Stimulated activated naive B cell treated with anti-CD40 and anti-IgM and Interleukin-4, amounts not matched to agents 10 μg/mL and 1 μg/mL and 100 μg/mL, for 72 hours (primary cell): ENCODE data around the gene RNASE7.

ENCODE experiments used
- ATAC-seq, 2 donors: fragments of 150-1000 bp; cut with Tn5 transposase; replicated peaks; 2 replicates each; pipeline ENCODE4 v1.10.0; 2021; ENCODE audit warnings: moderate library complexity in 1 of 2
- DNase-seq: peaks from one replicate; pipeline ENCODE4 v3.0.0; 2021
- H3K27ac Mint-ChIP-seq: one replicate; pipeline ENCODE4 v1.8.0; 2022; ENCODE audit warnings: mild to moderate bottlenecking, mixed read lengths
- H3K27me3 Mint-ChIP-seq, 2 donors: one replicate each; pipeline ENCODE4 v1.8.0; 2022; ENCODE audit warnings: mixed read lengths in 2 of 2
- H3K36me3 Mint-ChIP-seq, 2 donors: one replicate each; pipeline ENCODE4 v1.8.0; 2022; ENCODE audit warnings: mixed read lengths in 2 of 2, mild to moderate bottlenecking in 1 of 2
- H3K4me1 Mint-ChIP-seq, 2 donors: one replicate each; pipeline ENCODE4 v1.8.0; 2022; ENCODE audit warnings: mixed read lengths in 2 of 2, mild to moderate bottlenecking in 1 of 2
- H3K4me3 Mint-ChIP-seq, 2 donors: one replicate each; pipeline ENCODE4 v1.8.0; 2022; ENCODE audit warnings: mild to moderate bottlenecking in 2 of 2, mixed read lengths in 2 of 2, moderate library complexity in 1 of 2
- H3K9me3 Mint-ChIP-seq, 2 donors: one replicate each; pipeline ENCODE4 v1.8.0; 2022; ENCODE audit warnings: mixed read lengths in 2 of 2, mild to moderate bottlenecking in 1 of 2

Gene RNASE7

GRCh38 chr14:21074398-21075272, 32.5 kb downstream of the RNASE7 start:
- no peak overlapping the region for H3K4me3 Mint-ChIP-seq
- H3K27me3 Mint-ChIP-seq, result peaks cover 2 to 5% of the 10 kb centered on the region in 2 donors
- peak overlapping the region; percentile 49 for H3K27ac Mint-ChIP-seq
- peaks cover 35 to 36% of the 10 kb centered on the region in 2 donors for H3K4me1 Mint-ChIP-seq
- ATAC-seq (no peak), DNase-seq (no peak)
- H3K9me3 Mint-ChIP-seq, result no peaks in the 10 kb centered on the region
- H3K36me3 Mint-ChIP-seq, result peaks cover 0 to 2% of the 10 kb centered on the region in 2 donors

DNA sequence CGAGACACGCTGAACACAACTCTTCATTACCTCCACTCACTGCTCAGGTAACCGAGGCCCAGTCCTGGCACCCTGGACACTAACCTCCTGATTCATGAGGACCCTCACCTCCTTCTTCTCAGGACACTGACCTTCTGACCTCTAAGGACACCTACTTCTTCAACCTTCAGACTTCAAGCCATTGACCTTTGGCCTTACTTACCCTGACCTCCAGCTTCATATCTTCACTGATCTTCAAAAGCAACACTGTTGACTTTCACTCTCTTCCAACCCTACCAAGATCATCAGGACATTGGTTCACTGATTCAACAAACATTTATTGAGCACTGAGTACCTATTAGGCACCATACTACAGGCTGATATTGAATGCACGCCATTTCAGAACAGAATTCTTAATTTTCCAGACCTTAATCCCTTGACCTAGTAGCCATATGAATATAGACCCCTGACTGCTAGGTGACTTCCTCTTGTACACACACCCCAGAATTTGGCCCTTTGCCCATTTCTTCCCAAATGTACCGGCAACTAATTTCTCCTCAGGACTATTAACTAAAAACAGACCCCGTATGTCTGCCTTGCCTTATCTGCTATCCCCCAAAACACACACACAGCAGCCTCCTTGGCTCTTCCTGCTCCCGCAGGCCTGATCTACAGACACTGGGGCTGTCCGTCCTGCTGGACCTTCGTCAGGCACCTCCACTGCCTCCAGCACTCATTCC, 33.7 kb downstream of the RNASE7 start:
- no peak overlapping the region for H3K4me3 Mint-ChIP-seq
- ATAC-seq, result no peak
- H3K27ac Mint-ChIP-seq, result no peak overlapping the region
- no peaks in the 10 kb centered on the region for H3K9me3 Mint-ChIP-seq
- peaks cover 0 to 2% of the 10 kb centered on the region in 2 donors for H3K36me3 Mint-ChIP-seq
- peaks cover 27 to 28% of the 10 kb centered on the region in 2 donors for H3K4me1 Mint-ChIP-seq
- peaks cover 5 to 6% of the 10 kb centered on the region in 2 donors for H3K27me3 Mint-ChIP-seq
- no peak for DNase-seq

DNA sequence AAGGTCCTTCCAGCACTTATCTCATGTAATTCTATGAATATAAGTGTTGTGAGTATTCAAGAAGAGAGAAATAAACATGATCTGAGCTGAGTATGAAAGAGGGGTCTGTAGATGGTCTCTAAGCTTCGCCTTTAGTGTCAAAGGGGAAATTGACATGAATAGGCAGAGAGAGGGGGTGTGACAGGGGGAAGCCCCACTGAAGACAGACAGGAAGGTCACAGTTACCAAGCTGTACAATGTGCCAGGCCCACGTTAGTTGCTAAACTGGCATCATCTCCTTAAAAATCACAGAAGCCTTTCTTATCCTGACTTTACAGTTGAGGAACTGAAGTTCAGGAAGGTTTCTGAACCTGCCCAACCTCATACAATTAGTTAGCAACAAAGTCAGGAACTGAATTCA, 35.5 kb downstream of the RNASE7 start:
- peak; percentile 73 to 83 for ATAC-seq
- no peak for DNase-seq
- H3K9me3 Mint-ChIP-seq, result no peaks in the 10 kb centered on the region
- peaks cover 5 to 6% of the 10 kb centered on the region in 2 donors for H3K27me3 Mint-ChIP-seq
- H3K36me3 Mint-ChIP-seq, result peaks cover 2 to 3% of the 10 kb centered on the region in 2 donors
- H3K4me1 Mint-ChIP-seq, result peaks cover 10 to 12% of the 10 kb centered on the region in 2 donors
- H3K4me3 Mint-ChIP-seq, result no peak overlapping the region
- H3K27ac Mint-ChIP-seq, result no peak overlapping the region

GRCh38 chr14:21078287-21078686, 36.1 kb downstream of the RNASE7 start:
- Mint-ChIP-seq H3K27ac (no peak overlapping the region), H3K9me3 (no peaks in the 10 kb centered on the region), H3K27me3 (peaks cover 2 to 6% of the 10 kb centered on the region in 2 donors), H3K36me3 (peaks cover 2 to 3% of the 10 kb centered on the region in 2 donors), H3K4me1 (peaks cover 9 to 10% of the 10 kb centered on the region in 2 donors), H3K4me3 (no peak overlapping the region)
- no peak for DNase-seq
- no peak for ATAC-seq

- Mint-ChIP-seq H3K27ac (no peak overlapping the region), H3K9me3 (no peaks in the 10 kb centered on the region), H3K36me3 (peaks cover 2 to 3% of the 10 kb centered on the region in 2 donors), H3K4me1 (peaks cover 8 to 10% of the 10 kb centered on the region in 2 donors), H3K27me3 (peaks cover 0 to 6% of the 10 kb centered on the region in 2 donors), H3K4me3 (no peak overlapping the region)
- ATAC-seq (no peak), DNase-seq (no peak)
Measured at GRCh38 chr14:21078726-21079125, 36.6 kb downstream of the RNASE7 start.

GRCh38 chr14:21081521-21082142, 39.5 kb downstream of the RNASE7 start:
- H3K27ac Mint-ChIP-seq, result no peak overlapping the region
- ATAC-seq (no peak), DNase-seq (no peak)
- no peak overlapping the region for H3K4me3 Mint-ChIP-seq
- peaks cover 9 to 12% of the 10 kb centered on the region in 2 donors for H3K4me1 Mint-ChIP-seq
- no peaks in the 10 kb centered on the region for H3K9me3 Mint-ChIP-seq
- H3K36me3 Mint-ChIP-seq, result peaks cover 4 to 6% of the 10 kb centered on the region in 2 donors
- peaks cover 0 to 6% of the 10 kb centered on the region in 2 donors for H3K27me3 Mint-ChIP-seq

DNA sequence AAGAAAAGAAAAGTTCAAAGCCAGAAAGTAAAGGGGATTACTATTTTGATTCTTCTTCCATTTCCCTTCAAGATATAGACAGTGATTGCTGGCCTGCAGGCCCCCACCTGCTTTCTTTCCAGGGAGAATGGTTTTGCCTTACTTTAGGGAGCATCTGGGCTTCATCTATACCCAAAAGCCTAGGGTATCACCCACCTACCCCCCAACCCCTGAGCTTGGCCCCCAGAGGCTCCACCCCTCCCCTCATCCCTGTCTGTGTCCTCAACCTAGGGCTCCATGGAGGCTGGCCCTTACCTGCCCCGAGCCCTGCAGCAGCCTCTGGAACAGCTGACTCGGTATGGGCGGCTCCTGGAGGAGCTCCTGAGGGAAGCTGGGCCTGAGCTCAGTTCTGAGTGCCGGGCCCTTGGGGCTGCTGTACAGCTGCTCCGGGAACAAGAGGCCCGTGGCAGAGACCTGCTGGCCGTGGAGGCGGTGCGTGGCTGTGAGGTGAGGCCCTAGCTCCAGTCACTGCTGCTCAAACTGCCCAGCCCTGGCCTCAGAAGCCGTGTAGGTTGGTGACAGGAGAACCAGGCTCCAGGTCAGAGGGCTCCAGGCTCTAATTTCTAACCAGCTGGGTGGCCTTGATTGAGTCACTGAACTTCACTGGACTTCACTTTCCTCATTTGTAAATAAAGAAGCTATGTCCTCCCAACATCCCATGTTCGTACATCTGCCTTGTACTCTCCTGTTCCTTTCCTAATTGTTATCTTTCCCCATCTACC, 41.6 kb downstream of the RNASE7 start:
- DNase-seq (no peak), ATAC-seq (no peak)
- H3K27me3 Mint-ChIP-seq, result peaks cover 0 to 6% of the 10 kb centered on the region in 2 donors
- no peaks in the 10 kb centered on the region for H3K9me3 Mint-ChIP-seq
- H3K36me3 Mint-ChIP-seq, result peaks cover 4 to 6% of the 10 kb centered on the region in 2 donors
- no peak overlapping the region for H3K27ac Mint-ChIP-seq
- H3K4me1 Mint-ChIP-seq, result peaks cover 11 to 17% of the 10 kb centered on the region in 2 donors
- no peak overlapping the region for H3K4me3 Mint-ChIP-seq

DNA sequence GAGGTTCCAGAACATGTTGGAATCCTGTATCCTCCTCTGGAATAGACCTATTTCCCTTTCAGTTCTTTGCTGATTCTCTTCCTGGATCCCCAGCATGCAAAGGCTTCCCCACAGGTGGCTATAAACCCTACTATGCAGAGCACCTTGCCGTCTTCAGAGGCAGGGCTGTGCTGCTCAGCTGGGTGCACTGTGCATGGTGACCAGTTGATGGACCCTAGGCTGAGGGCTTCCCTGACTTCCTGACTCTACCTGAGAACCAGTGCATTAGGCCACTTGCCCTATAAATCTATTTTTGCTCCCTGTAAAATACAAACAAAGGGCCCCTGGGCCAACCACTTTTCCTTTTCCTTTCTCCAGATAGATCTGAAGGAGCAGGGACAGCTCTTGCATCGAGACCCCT, 42.2 kb downstream of the RNASE7 start:
- H3K27me3 Mint-ChIP-seq, result peaks cover 0 to 6% of the 10 kb centered on the region in 2 donors
- ATAC-seq (no peak), DNase-seq (no peak)
- H3K36me3 Mint-ChIP-seq, result peaks cover 4 to 6% of the 10 kb centered on the region in 2 donors
- no peak overlapping the region for H3K4me3 Mint-ChIP-seq
- H3K27ac Mint-ChIP-seq, result no peak overlapping the region
- H3K9me3 Mint-ChIP-seq, result no peaks in the 10 kb centered on the region
- H3K4me1 Mint-ChIP-seq, result peaks cover 11 to 17% of the 10 kb centered on the region in 2 donors

DNA sequence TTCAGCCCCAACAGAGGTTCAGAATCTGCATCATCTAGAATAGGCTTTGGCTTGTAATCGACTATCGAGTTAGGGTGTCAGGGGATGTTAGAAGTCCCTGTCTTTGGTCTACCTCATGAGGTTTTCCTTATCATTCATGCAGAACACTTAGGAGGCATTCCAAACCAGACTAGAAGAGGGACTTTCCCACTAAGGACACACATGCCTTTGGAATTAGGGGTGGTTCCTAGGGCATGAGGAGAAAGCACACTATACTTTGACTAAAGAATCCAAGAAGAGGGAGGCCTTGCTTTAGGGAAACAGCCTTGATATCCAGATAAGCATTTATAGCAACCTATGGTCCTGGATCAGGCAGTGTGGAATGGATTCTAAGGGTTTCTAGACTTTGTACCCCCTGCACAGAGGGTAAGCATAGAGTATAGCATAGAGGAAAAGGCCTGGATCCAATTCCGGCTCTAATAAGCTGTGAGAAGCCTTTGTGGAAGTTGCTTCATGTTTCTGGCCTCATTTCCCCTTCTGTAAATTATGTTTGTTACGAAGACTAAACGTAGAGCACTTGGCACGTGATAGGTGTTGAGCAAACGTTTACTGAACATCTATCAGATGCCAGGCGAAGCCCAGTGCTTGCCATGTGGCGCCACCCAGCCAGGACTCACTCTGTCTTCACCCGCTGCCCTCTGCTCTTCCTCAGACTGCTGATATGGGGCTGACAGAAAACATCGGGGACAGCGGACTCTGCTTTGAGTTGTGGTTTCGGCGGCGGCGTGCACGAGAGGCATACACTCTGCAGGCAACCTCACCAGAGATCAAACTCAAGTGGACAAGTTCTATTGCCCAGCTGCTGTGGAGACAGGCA, 43.1 kb downstream of the RNASE7 start:
- Mint-ChIP-seq H3K4me1 (peaks cover 11 to 17% of the 10 kb centered on the region in 2 donors), H3K9me3 (no peaks in the 10 kb centered on the region), H3K27me3 (peaks cover 0 to 4% of the 10 kb centered on the region in 2 donors), H3K4me3 (no peak overlapping the region), H3K36me3 (peaks cover 4 to 6% of the 10 kb centered on the region in 2 donors), H3K27ac (peak overlapping the region; percentile 28)
- ATAC-seq (no peak), DNase-seq (no peak)

- Mint-ChIP-seq H3K27me3 (no peaks in the 10 kb centered on the region), H3K27ac (no peak overlapping the region), H3K36me3 (peaks cover 4 to 9% of the 10 kb centered on the region in 2 donors), H3K9me3 (no peaks in the 10 kb centered on the region), H3K4me3 (no peak overlapping the region), H3K4me1 (peaks cover 11 to 17% of the 10 kb centered on the region in 2 donors)
- ATAC-seq (no peak), DNase-seq (no peak)
Measured at GRCh38 chr14:21086908-21087293, 44.7 kb downstream of the RNASE7 start.

GRCh38 chr14:21087294-21088091, 45.3 kb downstream of the RNASE7 start:
- peaks cover 14 to 21% of the 10 kb centered on the region in 2 donors for H3K4me1 Mint-ChIP-seq
- ATAC-seq, result peak; percentile 89 to 91
- no peaks in the 10 kb centered on the region for H3K27me3 Mint-ChIP-seq
- DNase-seq, result peak; percentile 57
- H3K27ac Mint-ChIP-seq, result peak overlapping the region; percentile 89
- no peak overlapping the region for H3K4me3 Mint-ChIP-seq
- peaks cover 5 to 7% of the 10 kb centered on the region in 2 donors for H3K36me3 Mint-ChIP-seq
- H3K9me3 Mint-ChIP-seq, result no peaks in the 10 kb centered on the region

DNA sequence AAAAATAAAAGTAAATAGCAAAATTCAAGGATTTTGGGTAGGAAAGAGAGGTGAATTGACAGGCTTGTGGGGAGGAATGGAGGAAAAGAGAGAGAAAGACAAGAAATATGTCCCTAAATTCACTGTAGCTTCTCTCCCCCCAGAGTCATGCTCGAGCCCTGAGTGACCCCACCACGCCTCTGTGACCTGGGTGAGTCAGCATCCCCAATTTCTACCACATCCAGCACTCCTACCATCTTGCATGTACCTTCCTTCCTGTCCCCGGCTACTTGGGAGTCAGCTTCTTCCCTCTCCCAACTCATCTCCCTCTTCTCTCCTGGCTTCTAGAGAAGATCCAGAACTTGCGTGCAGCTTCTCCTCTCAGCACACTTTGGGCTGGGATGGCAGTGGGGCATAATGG, 46.5 kb downstream of the RNASE7 start:
- DNase-seq (no peak), ATAC-seq (no peak)
- peaks cover 17 to 26% of the 10 kb centered on the region in 2 donors for H3K4me1 Mint-ChIP-seq
- no peak overlapping the region for H3K4me3 Mint-ChIP-seq
- no peaks in the 10 kb centered on the region for H3K9me3 Mint-ChIP-seq
- H3K27ac Mint-ChIP-seq, result peak overlapping the region; percentile 38
- peaks cover 6 to 7% of the 10 kb centered on the region in 2 donors for H3K36me3 Mint-ChIP-seq
- H3K27me3 Mint-ChIP-seq, result no peaks in the 10 kb centered on the region
